Epidermal melanocyte (primary cell): ENCODE data around the gene MMP24.
A peak's percentile ranks its signal among the peaks of the same experiment; 100 is the strongest.
"Not testable (repeated sequence)": the region's sequence is repeated elsewhere in the genome, so short reads cannot be mapped to it uniquely, and the experiment has no call there.

Experiments used
- DNase-seq: peaks from one replicate; pipeline ENCODE4 v3.0.0; 2011; ENCODE audit warnings: low spot score; ENCODE audit not compliant: insufficient read length

MMP24 gene

GRCh38 chr20:35305682-35306556, 79.4 kb downstream of the MMP24 start:
- DNase-seq: peak; percentile 80

- peak; percentile 32 for DNase-seq
Measured at GRCh38 chr20:35306931-35307517, 80.5 kb downstream of the MMP24 start.

GRCh38 chr20:35307666-35308653, 81.5 kb downstream of the MMP24 start:
- peak; percentile 35 for DNase-seq

GRCh38 chr20:35311409-35311808, 84.9 kb downstream of the MMP24 start:
- DNase-seq: no peak

- DNase-seq: no peak
Measured at GRCh38 chr20:35311822-35312221, 85.3 kb downstream of the MMP24 start.

- DNase-seq: peak; percentile 12
Measured at GRCh38 chr20:35312318-35312717, 85.8 kb downstream of the MMP24 start.

GRCh38 chr20:35314816-35315631, 88.5 kb downstream of the MMP24 start:
- DNase-seq: no peak

GRCh38 chr20:35315632-35316020, 89.1 kb downstream of the MMP24 start:
- not testable (repeated sequence) for DNase-seq

- no peak for DNase-seq
Measured at GRCh38 chr20:35316086-35316485, 89.6 kb downstream of the MMP24 start.

- no peak for DNase-seq
Measured at GRCh38 chr20:35317416-35318210, 91.1 kb downstream of the MMP24 start.

GRCh38 chr20:35318502-35319157, 92.1 kb downstream of the MMP24 start:
- no peak for DNase-seq

- no peak for DNase-seq
Measured at GRCh38 chr20:35319192-35319870, 92.8 kb downstream of the MMP24 start.

GRCh38 chr20:35319871-35320197, 93.3 kb downstream of the MMP24 start:
- DNase-seq: no peak

- DNase-seq: no peak
Measured at GRCh38 chr20:35320396-35321126, 94.1 kb downstream of the MMP24 start.

GRCh38 chr20:35325401-35325800, 98.9 kb downstream of the MMP24 start:
- no peak for DNase-seq

- DNase-seq: no peak
Measured at GRCh38 chr20:35326021-35326739, 99.7 kb downstream of the MMP24 start.
